ENCODE measurements around the gene CCDC106.
A peak's percentile ranks its signal among the peaks of the same experiment; 100 is the strongest.

Gene CCDC106

DNA sequence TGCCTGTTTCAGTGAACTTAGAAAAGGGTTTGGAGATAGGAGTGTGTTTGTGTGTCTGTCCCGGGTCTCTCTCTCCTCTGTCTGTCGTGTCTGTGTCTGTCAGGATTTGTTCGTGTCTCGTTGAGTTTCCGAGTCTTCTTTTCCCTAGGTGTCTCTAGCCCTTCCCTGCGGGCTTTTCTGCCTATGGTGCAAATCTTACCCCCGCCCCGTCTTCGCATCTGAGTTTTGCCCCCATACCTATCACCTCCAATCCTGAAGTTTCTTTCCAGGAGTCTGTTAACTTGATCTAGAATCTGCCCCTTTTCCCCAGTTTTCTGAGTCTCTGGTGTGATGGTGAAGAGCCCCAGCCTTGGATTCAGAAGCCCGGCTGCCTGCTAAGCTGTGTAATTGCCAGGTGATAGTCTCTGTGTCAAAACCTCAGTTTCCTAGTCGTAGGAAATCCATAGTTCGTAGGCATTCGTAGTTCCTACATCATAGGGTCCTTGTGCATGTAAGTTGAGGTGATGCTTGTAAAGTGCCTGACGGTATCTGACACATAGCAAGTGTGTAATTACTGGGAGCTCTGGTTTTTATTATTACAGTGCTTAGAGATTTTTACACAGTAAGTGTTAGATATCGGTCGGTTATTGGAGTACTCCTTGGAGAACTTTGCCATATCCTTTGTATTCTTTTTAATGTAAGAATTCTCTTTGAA is 27.8 kb downstream of the CCDC106 start:
- H3K27ac ChIP-seq, result peak overlapping the region; percentile 68
- no peak for TF ChIP-seq CTCF (IDR thresholded peaks at IDR 0.05)
- H3K27me3 ChIP-seq (ENCODE audit: control insufficient read depth, insufficient read depth, low read length), result no peaks in the 10 kb centered on the region
- H3K4me2 ChIP-seq (ENCODE audit: low read length), result peak overlapping the region; percentile 89
- H3K9me3 ChIP-seq (ENCODE audit: control insufficient read depth, low read length), result no peaks in the 10 kb centered on the region
- H3K4me3 ChIP-seq (ENCODE audit: low read depth, low read length), result peak overlapping the region; percentile 79
- peak overlapping the region; percentile 31 for H3K9ac ChIP-seq
- peaks cover 33% of the 10 kb centered on the region for H3K79me2 ChIP-seq
- peaks cover 39% of the 10 kb centered on the region for H3K4me1 ChIP-seq
- H3K36me3 ChIP-seq (ENCODE audit: control insufficient read depth, insufficient read depth, low read length), result no peaks in the 10 kb centered on the region
- H2AFZ ChIP-seq, result peak overlapping the region; percentile 19

DNA sequence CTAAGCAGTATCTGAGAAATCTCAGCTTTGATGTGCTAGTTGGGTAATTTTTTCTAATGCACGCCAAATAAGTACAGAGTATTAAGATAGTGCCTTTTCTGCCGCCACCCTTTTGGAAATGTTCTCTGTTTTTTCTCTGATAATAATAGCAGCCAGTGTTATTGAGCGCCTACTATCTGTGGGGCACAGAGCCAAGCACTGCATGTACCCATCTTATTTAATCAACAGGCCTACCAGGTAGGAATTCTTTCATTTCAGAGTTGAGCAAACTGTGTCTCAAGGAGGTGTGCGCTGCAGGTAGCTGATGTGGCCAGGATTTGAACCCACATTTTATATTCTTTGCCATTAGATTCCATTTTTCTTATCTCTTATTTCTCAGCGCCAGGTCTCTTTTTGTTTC is 28.4 kb downstream of the CCDC106 start:
- Histone ChIP-seq H3K79me2 (peaks cover 38% of the 10 kb centered on the region), H3K4me2 (ENCODE audit: low read length) (peak overlapping the region; percentile 89), H3K9me3 (ENCODE audit: control insufficient read depth, low read length) (no peaks in the 10 kb centered on the region), H3K4me1 (peaks cover 39% of the 10 kb centered on the region), H3K9ac (no peak overlapping the region), H3K27ac (peak overlapping the region; percentile 61), H3K27me3 (ENCODE audit: control insufficient read depth, insufficient read depth, low read length) (no peaks in the 10 kb centered on the region), H3K36me3 (ENCODE audit: control insufficient read depth, insufficient read depth, low read length) (no peaks in the 10 kb centered on the region), H3K4me3 (ENCODE audit: low read depth, low read length) (peak overlapping the region; percentile 79), H2AFZ (no peak overlapping the region)
- no peak for TF ChIP-seq CTCF (IDR thresholded peaks at IDR 0.05)

- Histone ChIP-seq H3K4me2 (ENCODE audit: low read length) (peak overlapping the region; percentile 89), H3K4me3 (ENCODE audit: low read depth, low read length) (peak overlapping the region; percentile 79), H3K4me1 (peaks cover 39% of the 10 kb centered on the region), H3K79me2 (peaks cover 42% of the 10 kb centered on the region), H3K36me3 (ENCODE audit: control insufficient read depth, insufficient read depth, low read length) (no peaks in the 10 kb centered on the region), H3K9me3 (ENCODE audit: control insufficient read depth, low read length) (no peaks in the 10 kb centered on the region), H2AFZ (no peak overlapping the region), H3K27me3 (ENCODE audit: control insufficient read depth, insufficient read depth, low read length) (no peaks in the 10 kb centered on the region), H3K27ac (peak overlapping the region; percentile 61), H3K9ac (no peak overlapping the region)
- TF ChIP-seq CTCF (IDR thresholded peaks at IDR 0.05), result no peak
These were observed 29.0 kb downstream of the CCDC106 start for GRCh38 chr19:55676889-55677505.

- TF ChIP-seq CTCF (IDR thresholded peaks at IDR 0.05), result no peak
- H3K9me3 ChIP-seq (ENCODE audit: control insufficient read depth, low read length), result no peaks in the 10 kb centered on the region
- H3K4me1 ChIP-seq, result peaks cover 39% of the 10 kb centered on the region
- no peaks in the 10 kb centered on the region for H3K27me3 ChIP-seq (ENCODE audit: control insufficient read depth, insufficient read depth, low read length)
- H3K4me2 ChIP-seq (ENCODE audit: low read length), result peak overlapping the region; percentile 89
- peak overlapping the region; percentile 79 for H3K4me3 ChIP-seq (ENCODE audit: low read depth, low read length)
- H3K36me3 ChIP-seq (ENCODE audit: control insufficient read depth, insufficient read depth, low read length), result no peaks in the 10 kb centered on the region
- peak overlapping the region; percentile 61 for H3K27ac ChIP-seq
- no peak overlapping the region for H3K9ac ChIP-seq
- H3K79me2 ChIP-seq, result peaks cover 45% of the 10 kb centered on the region
- H2AFZ ChIP-seq, result no peak overlapping the region
These were observed 29.6 kb downstream of the CCDC106 start for GRCh38 chr19:55677572-55678028.
